Right cardiac atrium (tissue), 5 donors: ENCODE data around the gene VWA8. TPM values are rescaled to one million over a fixed set of nuclear protein-coding genes. Genes with fewer than 3 reads are reported as not detected.
"Not testable (repeated sequence)": the region's sequence is repeated elsewhere in the genome, so short reads cannot be mapped to it uniquely, and the experiment has no call there.

ENCODE experiments used
- ATAC-seq, 2 donors: fragments of 200-7000 bp; cut with Tn5 transposase; one replicate each; pipeline versions ENCODE4 v1.8.0 to v1.9.1; 2020; ENCODE audit warnings: moderate library complexity in 2 of 2, mild to moderate bottlenecking in 1 of 2
- DNase-seq, 3 donors: peaks; one replicate each; pipeline ENCODE4 v3.0.0-alpha.2; 2020
- H3K27ac ChIP-seq: one replicate; pipeline ENCODE4 v1.5.1; 2013; ENCODE audit warnings: mild to moderate bottlenecking, low read length, control low read depth, moderate library complexity
- H3K27me3 ChIP-seq: one replicate; pipeline ENCODE4 v1.6.1; 2013; ENCODE audit not compliant: control insufficient read depth, insufficient read depth
- H3K4me1 ChIP-seq: one replicate; pipeline ENCODE4 v1.6.1; 2013; ENCODE audit warnings: low read length; ENCODE audit not compliant: control insufficient read depth, insufficient read depth
- H3K4me3 ChIP-seq: one replicate; pipeline ENCODE4 v1.5.1; 2013; ENCODE audit warnings: low read length, control low read depth
- H3K9me3 ChIP-seq: one replicate; pipeline ENCODE4 v1.6.1; 2013; ENCODE audit warnings: low read length; ENCODE audit not compliant: control insufficient read depth
- WGBS: extraction: QIAGEN DNeasy Blood & Tissue Kit; methylation state at CpG from one replicate; pipeline ENCODE4 v1.1.7; 2013; 5-methylcytosine and 5-hydroxymethylcytosine counted together
- intact Hi-C, 4 donors: fragments of 100-400 bp; cut with DNase I; formaldehyde crosslinking; loops; one replicate each; pipeline versions ENCODE4 v1.11.0 to v1.14.0; 2022 to 2023
- polyA plus RNA-seq: library from polyadenylated mRNA; stranded (reverse); fragments of 200-250 nt; gene quantifications from one replicate; pipeline ENCODE4 v1.2.3, GENCODE V29; 2013
- total RNA-seq, 4 donors: library from RNA; stranded (reverse); fragmentation: NEBNext Ultra II Directional; extraction: Animal tissue kit (Norgen Biotek cat#: 25700); gene quantifications; one replicate each; pipeline ENCODE4 v1.2.1, GENCODE V29; 2021
- donor health status: healthy with polysubstance abuse.
- donor health status: DM: no; HTN: yes; CAD: no.
- donor health status: DM: no; HTN: no; CAD: no.
- donor health status: DM: no; HTN: yes; CAD: no; lungs with severe emphysema.
- donor health status: DM: yes; HTN: yes; CAD: no.

VWA8 gene
- total and polyA plus RNA-seq, 5 donors: 11.7 to 41.7 (median 34.0) TPM

DNA sequence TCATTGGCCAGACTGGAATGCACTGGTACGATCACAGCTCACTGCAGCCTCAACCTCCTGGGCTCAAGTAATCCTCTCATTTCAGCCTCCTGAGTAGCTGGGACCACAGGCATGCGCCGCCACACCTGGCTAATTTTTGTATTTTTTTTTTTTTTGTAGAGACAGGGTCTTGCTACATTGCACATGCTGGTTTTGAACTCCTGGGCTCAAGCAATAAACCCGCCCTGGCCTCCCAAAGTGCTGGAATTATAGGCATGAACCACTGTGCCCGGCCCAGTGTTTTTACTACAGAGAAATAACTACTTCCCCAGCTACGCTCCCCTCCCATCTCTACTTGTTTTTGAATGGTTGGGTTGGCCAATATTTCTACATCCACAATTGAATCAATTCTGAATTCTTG lies 381.0 kb downstream of the VWA8 start:
- Histone ChIP-seq H3K4me1 (no peaks in the 10 kb centered on the region), H3K27ac (no peak overlapping the region), H3K27me3 (no peaks in the 10 kb centered on the region), H3K9me3 (no peaks in the 10 kb centered on the region), H3K4me3 (no peak overlapping the region)
- DNase-seq (no peak), ATAC-seq (no peak)
- WGBS: 89% methylated on average over 6 of the region's 6 CpGs
- intact Hi-C loops: no loop called here

DNA sequence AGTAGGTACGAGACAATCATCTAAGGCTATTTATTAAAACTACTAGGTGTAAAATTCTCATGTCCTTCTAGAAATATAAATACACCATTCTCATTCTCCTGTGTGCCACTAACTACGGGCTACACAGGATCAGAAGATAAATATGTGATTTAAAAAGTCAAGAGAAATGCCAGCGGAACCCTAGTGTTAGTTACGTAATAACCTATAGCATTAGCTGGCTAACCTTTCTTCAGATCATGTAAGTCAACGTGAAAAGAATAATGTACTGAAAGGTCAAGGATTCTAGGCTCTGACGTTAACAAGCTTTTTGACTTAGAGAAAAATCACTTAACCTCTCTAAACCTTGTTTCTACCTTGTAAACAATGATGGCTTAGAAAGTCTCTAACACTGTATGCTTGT lies 381.7 kb downstream of the VWA8 start:
- H3K27me3 ChIP-seq: no peaks in the 10 kb centered on the region
- H3K9me3 ChIP-seq: no peaks in the 10 kb centered on the region
- H3K4me3 ChIP-seq: no peak overlapping the region
- H3K4me1 ChIP-seq: no peaks in the 10 kb centered on the region
- no peak overlapping the region for H3K27ac ChIP-seq
- DNase-seq: no peak
- 96% methylated on average over 6 of the region's 6 CpGs for WGBS
- intact Hi-C loops: no loop called here
- no peak for ATAC-seq

DNA sequence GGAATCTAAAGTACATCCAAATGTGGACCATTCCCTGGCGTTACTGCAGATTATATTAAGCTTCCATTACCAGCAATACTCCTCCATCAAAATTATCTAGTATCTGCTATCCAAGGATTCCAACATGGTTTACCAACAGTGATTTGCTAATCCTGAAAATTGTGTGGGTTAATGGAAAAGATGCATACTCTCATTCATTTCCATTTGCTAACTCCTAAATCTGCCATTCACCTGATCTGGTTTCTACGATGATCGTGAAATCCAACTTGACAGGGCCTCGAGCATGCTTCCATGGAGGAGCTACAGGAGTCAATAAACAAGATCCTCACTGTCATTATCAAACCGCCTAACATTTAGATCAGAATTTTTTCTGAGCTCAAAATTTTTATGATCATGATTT lies 382.5 kb downstream of the VWA8 start:
- whole genome bisulfite sequencing: 89% methylated on average over 5 of the region's 5 CpGs
- DNase-seq: no peak
- Histone ChIP-seq H3K9me3 (no peaks in the 10 kb centered on the region), H3K4me3 (no peak overlapping the region), H3K27me3 (no peaks in the 10 kb centered on the region), H3K27ac (no peak overlapping the region), H3K4me1 (no peaks in the 10 kb centered on the region)
- intact Hi-C loops: no loop called here
- ATAC-seq: no peak

DNA sequence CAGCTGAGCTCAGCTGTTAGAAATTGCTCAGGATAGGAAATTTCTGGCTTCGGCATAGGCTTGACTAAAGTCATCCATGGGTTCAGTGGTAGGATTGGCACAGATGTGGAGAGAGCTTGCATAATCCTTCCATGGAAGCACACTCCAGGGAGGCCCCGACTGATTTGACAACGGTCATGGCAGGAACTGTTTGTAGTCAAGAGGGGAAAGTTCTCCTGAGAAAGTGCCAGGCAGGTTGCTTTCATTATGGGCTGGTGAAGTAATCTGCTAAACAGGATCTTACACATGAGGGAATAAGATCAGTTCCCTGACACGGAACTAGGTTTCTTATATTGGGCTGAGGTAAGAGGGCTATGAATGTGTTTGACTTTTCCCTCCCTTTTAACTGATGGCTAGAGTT lies 383.5 kb downstream of the VWA8 start:
- ATAC-seq (peak; percentile 89 to 92), DNase-seq (peak in 2 of 3 donors; percentile 42 to 73)
- H3K27ac ChIP-seq: no peak overlapping the region
- 24% methylated on average over 4 of the region's 4 CpGs for WGBS
- no peaks in the 10 kb centered on the region for H3K27me3 ChIP-seq
- H3K4me3 ChIP-seq: no peak overlapping the region
- H3K9me3 ChIP-seq: no peaks in the 10 kb centered on the region
- H3K4me1 ChIP-seq: no peaks in the 10 kb centered on the region
- intact Hi-C loops: no loop called here

DNA sequence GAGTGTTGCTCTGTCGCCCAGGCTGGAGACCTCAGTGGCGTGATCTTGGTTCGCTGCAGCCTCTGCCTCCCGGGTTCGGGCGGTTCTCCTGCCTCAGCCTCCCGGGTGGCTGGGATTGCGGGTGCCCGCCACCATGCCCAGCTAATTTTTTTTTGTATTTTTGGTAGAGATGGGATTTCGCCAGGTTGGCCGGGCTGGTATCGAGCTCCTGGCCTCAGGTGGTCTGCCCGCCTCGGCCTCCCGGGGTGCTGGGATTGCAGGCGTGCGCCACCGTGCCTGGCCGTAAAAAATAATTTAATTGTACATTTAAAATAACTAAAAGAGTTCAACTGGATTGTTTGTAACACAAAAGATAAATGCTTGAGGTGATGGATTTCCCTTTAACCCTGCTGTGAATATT lies 387.3 kb downstream of the VWA8 start:
- H3K9me3 ChIP-seq, H3K27ac ChIP-seq, H3K4me3 ChIP-seq, DNase-seq, H3K4me1 ChIP-seq, H3K27me3 ChIP-seq, intact Hi-C loops, ATAC-seq: not testable (repeated sequence)
- 98% methylated on average over 19 of the region's 19 CpGs for WGBS

DNA sequence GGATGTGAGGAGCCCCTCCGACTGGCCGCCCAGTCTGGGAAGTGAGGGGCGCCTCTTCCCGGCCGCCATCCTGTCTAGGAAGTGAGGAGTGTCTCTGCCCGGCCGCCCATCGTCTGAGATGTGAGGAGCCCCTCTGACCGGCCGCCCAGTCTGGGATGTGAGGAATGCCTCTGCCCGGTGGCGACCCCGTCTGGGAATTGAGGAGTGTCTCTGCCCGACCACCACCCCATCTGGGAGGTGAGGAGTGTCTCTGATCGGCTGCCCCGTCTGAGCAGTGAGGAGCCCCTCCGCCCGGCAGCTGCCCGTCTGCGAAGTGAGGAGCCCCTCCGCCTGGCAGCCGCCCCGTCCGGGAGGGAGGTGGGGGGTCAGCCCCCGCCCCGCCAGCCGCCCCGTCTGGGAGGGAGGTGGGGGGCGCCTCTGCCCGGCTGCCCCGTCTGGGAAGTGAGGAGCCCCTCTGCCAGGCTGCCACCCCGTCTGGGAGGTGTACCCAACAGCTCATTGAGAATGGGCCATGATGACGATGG lies 389.0 kb downstream of the VWA8 start:
- H3K27ac ChIP-seq, H3K27me3 ChIP-seq, H3K9me3 ChIP-seq, ATAC-seq, H3K4me1 ChIP-seq, H3K4me3 ChIP-seq, intact Hi-C loops: not testable (repeated sequence)
- WGBS: 97% methylated on average over 33 of the region's 33 CpGs
- DNase-seq: peak in 1 of 3 donors; percentile 64

DNA sequence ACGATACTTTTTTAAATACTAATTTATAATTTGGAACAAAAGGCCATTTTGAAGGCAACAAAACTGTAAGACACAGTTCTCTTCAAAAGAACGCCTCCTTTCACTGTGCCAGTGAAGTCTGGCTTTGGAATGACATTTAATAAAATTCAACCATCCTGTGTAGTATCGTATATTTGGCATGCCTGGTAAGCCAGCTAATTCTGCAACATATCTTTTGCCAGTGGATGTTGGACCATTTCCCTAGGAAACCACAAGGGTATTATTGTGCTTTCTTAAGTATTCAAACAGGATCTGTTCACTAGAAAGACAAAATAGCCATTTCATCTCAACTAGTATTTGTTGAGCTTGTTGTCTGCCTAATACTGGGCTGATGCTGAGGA lies 391.9 kb downstream of the VWA8 start:
- Histone ChIP-seq H3K4me1 (peaks cover 3% of the 10 kb centered on the region), H3K27ac (no peak overlapping the region), H3K4me3 (no peak overlapping the region), H3K9me3 (no peaks in the 10 kb centered on the region), H3K27me3 (no peaks in the 10 kb centered on the region)
- ATAC-seq (no peak), DNase-seq (no peak)
- intact Hi-C loops: no loop called here
- 51% methylated on average over 3 of the region's 3 CpGs for WGBS

DNA sequence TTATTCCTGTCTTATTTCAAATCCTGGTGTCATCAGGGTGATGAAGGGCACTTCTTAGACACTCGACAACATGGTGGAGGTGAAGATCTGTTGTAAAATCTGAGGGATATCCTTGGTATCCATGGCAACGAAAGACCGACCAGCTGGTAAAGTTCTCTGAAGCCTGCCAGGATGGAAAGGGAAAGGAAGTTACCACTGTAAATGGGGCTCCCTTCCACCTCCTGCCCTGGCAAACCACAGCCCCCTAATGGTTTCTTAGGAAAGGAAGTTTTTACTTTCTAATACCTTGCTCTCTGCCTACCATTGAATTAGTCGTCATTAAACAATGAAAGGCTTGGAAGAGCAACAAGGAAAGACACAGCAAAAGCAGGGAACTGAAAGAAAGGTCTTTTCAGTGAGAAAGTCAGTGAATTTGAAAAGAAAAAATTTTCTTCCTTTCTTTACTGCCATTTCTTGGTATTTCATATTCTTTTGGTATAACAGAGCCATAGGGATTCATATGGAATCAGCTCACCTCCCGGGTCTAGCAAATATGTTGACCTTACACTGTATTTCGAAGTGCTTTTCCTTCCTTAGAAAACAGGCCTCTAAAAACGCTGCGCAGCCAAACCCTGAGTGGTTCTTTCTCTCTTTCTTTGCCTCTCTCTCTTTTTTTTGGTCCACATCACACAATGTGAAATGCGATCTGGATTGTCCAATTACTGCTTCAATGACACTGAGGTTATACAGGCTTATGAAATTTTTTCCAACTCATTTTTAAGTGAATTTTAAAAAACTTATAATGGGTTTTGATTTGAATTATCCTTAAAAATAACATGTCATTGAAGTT lies 392.6 kb downstream of the VWA8 start:
- no peaks in the 10 kb centered on the region for H3K27me3 ChIP-seq
- peaks cover 5% of the 10 kb centered on the region for H3K4me1 ChIP-seq
- ATAC-seq: no peak
- no peak overlapping the region for H3K27ac ChIP-seq
- H3K9me3 ChIP-seq: no peaks in the 10 kb centered on the region
- H3K4me3 ChIP-seq: no peak overlapping the region
- 78% methylated on average over 9 of the region's 9 CpGs for WGBS
- intact Hi-C loops: no loop called here
- no peak for DNase-seq

DNA sequence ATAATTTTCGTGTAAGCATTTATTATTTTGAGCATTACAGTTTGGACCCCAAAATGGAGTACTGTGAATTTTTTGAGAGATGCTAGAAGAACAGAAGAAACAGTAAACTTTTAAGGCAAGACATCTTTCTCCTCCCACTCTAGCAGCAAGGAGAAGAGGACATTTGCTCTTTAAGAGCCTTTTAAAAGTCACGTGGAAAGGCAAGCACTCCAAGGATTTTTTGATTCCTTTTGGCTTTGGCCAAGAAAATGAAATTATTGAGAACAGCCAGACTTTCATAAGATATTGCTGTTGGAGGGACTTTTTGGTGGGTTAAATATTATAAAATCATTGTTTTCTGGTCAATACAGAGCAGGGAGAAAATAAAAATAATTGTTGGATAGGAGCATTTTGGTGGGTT lies 393.5 kb downstream of the VWA8 start:
- intact Hi-C loops: no loop called here
- ATAC-seq (no peak), DNase-seq (no peak)
- no peak overlapping the region for H3K4me3 ChIP-seq
- peaks cover 10% of the 10 kb centered on the region for H3K4me1 ChIP-seq
- no peak overlapping the region for H3K27ac ChIP-seq
- no peaks in the 10 kb centered on the region for H3K9me3 ChIP-seq
- H3K27me3 ChIP-seq: no peaks in the 10 kb centered on the region
- 76% methylated on average over 2 of the region's 2 CpGs for WGBS

DNA sequence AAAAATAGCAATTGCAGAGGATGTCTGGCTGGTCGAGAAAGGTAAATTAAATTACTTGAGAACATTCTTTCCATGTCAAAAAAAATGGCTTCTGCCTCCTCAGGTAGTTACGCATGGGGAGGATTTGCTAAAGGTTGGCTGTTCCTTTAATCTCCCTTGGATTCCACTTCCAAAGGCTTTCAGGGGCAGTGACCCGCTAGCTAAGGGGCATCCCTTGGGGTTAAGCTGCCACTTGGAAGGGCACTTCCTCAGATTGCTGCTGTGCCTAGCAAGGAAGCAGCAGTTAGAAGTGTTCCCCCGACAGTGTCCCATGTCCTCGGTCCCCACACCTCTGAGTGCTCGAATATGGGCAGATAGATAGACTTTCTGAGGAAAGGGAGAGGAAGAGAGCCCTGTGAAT lies 395.1 kb downstream of the VWA8 start:
- intact Hi-C loops: no loop called here
- Histone ChIP-seq H3K4me1 (peaks cover 15% of the 10 kb centered on the region), H3K4me3 (no peak overlapping the region), H3K27me3 (no peaks in the 10 kb centered on the region), H3K9me3 (no peaks in the 10 kb centered on the region), H3K27ac (no peak overlapping the region)
- ATAC-seq (no peak), DNase-seq (no peak)
- 92% methylated on average over 6 of the region's 6 CpGs for WGBS

DNA sequence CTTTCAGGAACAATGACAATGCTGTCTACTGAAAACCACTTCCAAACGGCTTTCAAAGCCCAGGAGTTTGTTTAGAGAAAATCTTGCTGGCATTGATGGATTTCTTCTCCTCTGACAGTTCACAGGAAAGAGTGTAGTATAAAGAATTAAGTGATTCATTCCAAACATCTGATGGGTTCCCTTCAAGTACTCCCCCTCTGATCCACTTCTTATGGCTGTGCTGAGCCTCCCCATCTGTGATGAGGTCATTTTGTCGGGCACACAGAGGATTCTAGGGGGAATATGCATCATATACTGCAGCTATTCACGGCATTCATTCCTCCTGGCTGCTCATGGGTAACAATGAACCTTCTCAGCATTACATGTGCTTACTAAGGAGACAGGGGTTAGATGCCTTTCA lies 395.7 kb downstream of the VWA8 start:
- ATAC-seq (no peak), DNase-seq (no peak)
- peaks cover 15% of the 10 kb centered on the region for H3K4me1 ChIP-seq
- H3K27me3 ChIP-seq: no peaks in the 10 kb centered on the region
- WGBS: 47% methylated on average over 3 of the region's 3 CpGs
- intact Hi-C loops: no loop called here
- H3K27ac ChIP-seq: no peak overlapping the region
- no peaks in the 10 kb centered on the region for H3K9me3 ChIP-seq
- H3K4me3 ChIP-seq: no peak overlapping the region
